Keratinocyte (primary cell): ENCODE data around the gene KMT5C. TPM values are rescaled to one million over a fixed set of nuclear protein-coding genes. Genes with fewer than 3 reads are reported as not detected.

Experiments used
- DNase-seq: peaks from one replicate; pipeline ENCODE4 v3.0.0-alpha.2; 2011; ENCODE audit warnings: low read depth, missing footprints, low spot score
- FAIRE-seq: peaks from 2 replicates; lab custom pipeline; 2011; peaks lifted over from hg19 to GRCh38; lab: Jason Lieb, UNC
- H2AFZ ChIP-seq: 2 replicates; pipeline ENCODE4 v1.6.0; 2012; ENCODE audit warnings: low read length, control low read depth, inconsistent platforms; ENCODE audit not compliant: control insufficient read depth
- H3K27ac ChIP-seq: 2 replicates; pipeline ENCODE4 v1.5.1; 2011; ENCODE audit warnings: low read length; ENCODE audit not compliant: control insufficient read depth, insufficient read depth
- H3K27me3 ChIP-seq: 3 replicates; pipeline ENCODE4 v1.6.0; 2011; ENCODE audit warnings: low read length; ENCODE audit not compliant: control insufficient read depth, insufficient read depth; ENCODE audit errors: extremely low read depth
- H3K36me3 ChIP-seq, 2 experiments: 2 replicates in 1 of 2; 3 replicates in 1 of 2; pipeline ENCODE4 v1.5.1; 2011; ENCODE audit warnings: low read length in 2 of 2, mild to moderate bottlenecking in 1 of 2; ENCODE audit not compliant: control insufficient read depth in 2 of 2, insufficient read depth in 2 of 2; ENCODE audit errors: extremely low read depth in 1 of 2
- H3K4me1 ChIP-seq: 3 replicates; pipeline ENCODE4 v1.5.1; 2011; ENCODE audit warnings: low read length; ENCODE audit not compliant: control insufficient read depth, insufficient read depth; ENCODE audit errors: extremely low read depth
- H3K4me2 ChIP-seq: 3 replicates; pipeline ENCODE4 v1.6.0; 2011; ENCODE audit warnings: low read depth, low read length; ENCODE audit not compliant: control insufficient read depth, insufficient read depth; ENCODE audit errors: extremely low read depth
- H3K4me3 ChIP-seq, 3 experiments: fragments of 200-600 bp in 1 of 3; sonication (generic) in 1 of 3; 2 replicates in 2 of 3; 3 replicates in 1 of 3; pipeline ENCODE4 v1.5.1; 2011 to 2016; ENCODE audit warnings: low read length in 3 of 3, mild to moderate bottlenecking in 3 of 3, control low read depth in 2 of 3, inconsistent platforms in 1 of 3, low read depth in 1 of 3, mixed read lengths in 1 of 3, mixed run types in 1 of 3, moderate library complexity in 1 of 3; ENCODE audit not compliant: control insufficient read depth in 2 of 3, insufficient read depth in 2 of 3; ENCODE audit errors: extremely low read depth in 1 of 3
- H3K79me2 ChIP-seq: 2 replicates; pipeline ENCODE4 v1.6.0; 2012; ENCODE audit warnings: low read length; ENCODE audit not compliant: control insufficient read depth, insufficient read depth
- H3K9ac ChIP-seq: 3 replicates; pipeline ENCODE4 v1.6.0; 2011; ENCODE audit warnings: low read length; ENCODE audit not compliant: control insufficient read depth, insufficient read depth; ENCODE audit errors: extremely low read depth
- H3K9me1 ChIP-seq: 3 replicates; pipeline ENCODE4 v1.6.0; 2011; ENCODE audit warnings: low read length; ENCODE audit not compliant: control insufficient read depth, insufficient read depth; ENCODE audit errors: extremely low read depth
- H3K9me3 ChIP-seq: 2 replicates; pipeline ENCODE4 v1.5.1; 2012; ENCODE audit warnings: low read depth, low read length; ENCODE audit not compliant: control insufficient read depth
- H4K20me1 ChIP-seq: 3 replicates; pipeline ENCODE4 v1.6.0; 2011; ENCODE audit warnings: low read length; ENCODE audit not compliant: control insufficient read depth, insufficient read depth; ENCODE audit errors: extremely low read depth
- CTCF ChIP-seq, 3 experiments: IDR thresholded peaks in 1 of 3; conservative IDR thresholded peaks in 1 of 3; optimal IDR thresholded peaks in 1 of 3; 2 replicates in 2 of 3; 3 replicates in 1 of 3; pipeline versions ENCODE3 to v1.5.1; 2011; ENCODE audit warnings: low read length in 3 of 3, mild to moderate bottlenecking in 3 of 3, moderate library complexity in 2 of 3, control low read depth in 1 of 3, inconsistent platforms in 1 of 3; ENCODE audit not compliant: insufficient read depth in 2 of 3; ENCODE audit errors: extremely low read depth in 1 of 3
- EZH2 ChIP-seq: IDR thresholded peaks from one replicate; pipeline ENCODE4 v1.6.1; 2012; ENCODE audit warnings: inconsistent platforms, mild to moderate bottlenecking, low read length, moderate library complexity
- dilution Hi-C: fragments of 300-500 bp; cut with MboI; formaldehyde crosslinking; loops from one replicate; pipeline ENCODE4 v1.7.0; 2020; ENCODE audit warnings: low sequenced_read_pairs; ENCODE audit not compliant: extremely low pct_ligation_motif_present
- polyA plus RNA-seq, 5 experiments: library from polyadenylated mRNA; depleted of rRNA in 3 of 5; stranded (reverse) in 3 of 5; stranded (forward) in 1 of 5; unstranded in 1 of 5; fragments of >200 nt; gene quantifications; 1 replicate in 1 of 5; 2 replicates in 3 of 5; 3 replicates in 1 of 5; pipeline versions ENCODE4 v1.2.1 to v1.2.3, GENCODE V29; 2011 to 2012; ENCODE audit warnings: missing spikeins in 2 of 5, low read depth in 1 of 5, low replicate concordance in 1 of 5

Gene KMT5C
- polyA plus RNA-seq, 1 donor (not counting 4 experiments of a cell fraction or from before 2014, with no cell fraction given) = 4.3 TPM

GRCh38 chr19:55390461-55390880, 50.8 kb downstream of the KMT5C start:
- FAIRE-seq = no peak
- Histone ChIP-seq H3K9me1 (peaks cover 12% of the 10 kb centered on the region), H3K9ac (no peak overlapping the region), H3K4me2 (no peak overlapping the region), H3K79me2 (peaks cover 43% of the 10 kb centered on the region), H3K27ac (no peak overlapping the region), H3K9me3 (no peaks in the 10 kb centered on the region), H2AFZ (no peak overlapping the region), H3K27me3 (no peaks in the 10 kb centered on the region), H3K4me3 (no peak overlapping the region), H3K36me3 (peaks cover 31 to 35% of the 10 kb centered on the region in 2 experiments), H3K4me1 (peaks cover 21% of the 10 kb centered on the region), H4K20me1 (peaks cover 44% of the 10 kb centered on the region)
- no peak for DNase-seq
- dilution Hi-C loops = no loop called here
- TF ChIP-seq CTCF (optimal IDR thresholded peaks at IDR 0.05 in 1 of 3, IDR thresholded peaks at IDR 0.05 in 1 of 3, conservative IDR thresholded peaks at IDR 0.05 in 1 of 3; ENCODE audit: extremely low read depth in 1 of 3, insufficient read depth in 2 of 3, low read length in 3 of 3) = no peak
- no peak for TF ChIP-seq EZH2

- Histone ChIP-seq H2AFZ (no peak overlapping the region), H3K79me2 (peaks cover 38% of the 10 kb centered on the region), H4K20me1 (peaks cover 44% of the 10 kb centered on the region), H3K4me1 (peaks cover 21% of the 10 kb centered on the region), H3K9me1 (peaks cover 12% of the 10 kb centered on the region), H3K27me3 (no peaks in the 10 kb centered on the region), H3K36me3 (peaks cover 29 to 35% of the 10 kb centered on the region in 2 experiments), H3K27ac (no peak overlapping the region), H3K9me3 (no peaks in the 10 kb centered on the region), H3K4me2 (no peak overlapping the region), H3K4me3 (no peak overlapping the region), H3K9ac (no peak overlapping the region)
- no peak for FAIRE-seq
- dilution Hi-C loops = no loop called here
- DNase-seq = no peak
- no peak for TF ChIP-seq EZH2
- TF ChIP-seq CTCF (optimal IDR thresholded peaks at IDR 0.05 in 1 of 3, IDR thresholded peaks at IDR 0.05 in 1 of 3, conservative IDR thresholded peaks at IDR 0.05 in 1 of 3; ENCODE audit: extremely low read depth in 1 of 3, insufficient read depth in 2 of 3, low read length in 3 of 3) = no peak
Measured at GRCh38 chr19:55391191-55391670, 51.6 kb downstream of the KMT5C start.
